Fibroblast of lung (primary cell): ENCODE results near the gene ADAM15. TPM values are rescaled to one million over a fixed set of nuclear protein-coding genes. Genes with fewer than 3 reads are reported as not detected.
A peak's percentile ranks its signal among the peaks of the same experiment; 100 is the strongest.

Experiments
- DNase-seq, 2 donors: peaks; one replicate each; pipeline versions ENCODE4 v3.0.0 to v3.0.0-alpha.2; 2010; ENCODE audit warnings: low read depth in 2 of 2
- H2AFZ ChIP-seq: 2 replicates; pipeline ENCODE4 v1.5.1; 2012; ENCODE audit warnings: low read length, control low read depth, inconsistent platforms
- H3K27ac ChIP-seq: 2 replicates; pipeline ENCODE4 v1.5.1; 2011; ENCODE audit warnings: low read length, control low read depth; ENCODE audit not compliant: insufficient read depth
- H3K27me3 ChIP-seq: 2 replicates; pipeline ENCODE4 v1.5.1; 2011; ENCODE audit warnings: mild to moderate bottlenecking, low read length; ENCODE audit not compliant: control insufficient read depth, insufficient read depth
- H3K36me3 ChIP-seq: 2 replicates; pipeline ENCODE4 v1.5.1; 2011; ENCODE audit warnings: low read length; ENCODE audit not compliant: control insufficient read depth, insufficient read depth
- H3K4me1 ChIP-seq: 2 replicates; pipeline ENCODE4 v1.5.1; 2011; ENCODE audit warnings: low read length; ENCODE audit not compliant: control insufficient read depth, insufficient read depth; ENCODE audit errors: extremely low read depth
- H3K4me2 ChIP-seq: 2 replicates; pipeline ENCODE4 v1.5.1; 2011; ENCODE audit warnings: low read length, control low read depth; ENCODE audit not compliant: insufficient read depth; ENCODE audit errors: extremely low read depth
- H3K4me3 ChIP-seq, 4 experiments: fragments of 200-600 bp in 1 of 4; sonication (generic) in 1 of 4; replicated peaks in 1 of 4; 2 replicates each; pipeline ENCODE4 v1.5.1; 2011 to 2016; ENCODE audit warnings: low read length in 4 of 4, low read depth in 3 of 4, mild to moderate bottlenecking in 3 of 4, control low read depth in 2 of 4, inconsistent platforms in 1 of 4, mixed read lengths in 1 of 4; ENCODE audit not compliant: insufficient read depth in 1 of 4; ENCODE audit errors: control extremely low read depth in 1 of 4
- H3K79me2 ChIP-seq: 2 replicates; pipeline ENCODE4 v1.5.1; 2012; ENCODE audit warnings: mild to moderate bottlenecking, low read length, inconsistent platforms; ENCODE audit not compliant: control insufficient read depth, insufficient read depth
- H3K9ac ChIP-seq: 2 replicates; pipeline ENCODE4 v1.5.1; 2011; ENCODE audit warnings: mild to moderate bottlenecking, low read length, control low read depth; ENCODE audit not compliant: insufficient read depth
- H3K9me3 ChIP-seq: 2 replicates; pipeline ENCODE4 v1.5.1; 2012; ENCODE audit warnings: low read depth, low read length; ENCODE audit not compliant: control insufficient read depth, insufficient read depth
- H4K20me1 ChIP-seq: 2 replicates; pipeline ENCODE4 v1.5.1; 2011; ENCODE audit warnings: low read length; ENCODE audit not compliant: control insufficient read depth, insufficient read depth; ENCODE audit errors: extremely low read depth
- EZH2 ChIP-seq: IDR thresholded peaks from 2 replicates; pipeline ENCODE4 v1.5.1; 2012; ENCODE audit warnings: low read length, control low read depth, mild to moderate bottlenecking; ENCODE audit errors: missing control alignments
- polyA plus RNA-seq, 2 donors: library from polyadenylated mRNA; depleted of rRNA in 1 of 2; stranded (reverse) in 1 of 2; unstranded in 1 of 2; fragments of >200 nt; gene quantifications; 2 replicates each; pipeline ENCODE4 v1.2.1, GENCODE V29; 2011 to 2012; ENCODE audit warnings: missing spikeins in 1 of 2
- total RNA-seq: library from RNA; depleted of rRNA; stranded (reverse); fragments of >200 nt; gene quantifications from 2 replicates; pipeline ENCODE4 v1.2.1, GENCODE V29; 2014
- TF ChIP-seq, protein P1 (sequence below), 2 donors: IDR thresholded peaks in 1 of 2; conservative IDR thresholded peaks in 1 of 2; 1 replicate in 1 of 2; 2 replicates in 1 of 2; pipeline ENCODE4 v1.5.1; 2011 to 2012; ENCODE audit warnings: low read length in 2 of 2, control low read depth in 1 of 2, inconsistent platforms in 1 of 2, low read depth in 1 of 2, mild to moderate bottlenecking in 1 of 2

ADAM15 gene
- total and polyA plus RNA-seq, 2 donors (not counting 1 experiment from before 2014, with no cell fraction given): 19.5 to 58.5 TPM

DNA sequence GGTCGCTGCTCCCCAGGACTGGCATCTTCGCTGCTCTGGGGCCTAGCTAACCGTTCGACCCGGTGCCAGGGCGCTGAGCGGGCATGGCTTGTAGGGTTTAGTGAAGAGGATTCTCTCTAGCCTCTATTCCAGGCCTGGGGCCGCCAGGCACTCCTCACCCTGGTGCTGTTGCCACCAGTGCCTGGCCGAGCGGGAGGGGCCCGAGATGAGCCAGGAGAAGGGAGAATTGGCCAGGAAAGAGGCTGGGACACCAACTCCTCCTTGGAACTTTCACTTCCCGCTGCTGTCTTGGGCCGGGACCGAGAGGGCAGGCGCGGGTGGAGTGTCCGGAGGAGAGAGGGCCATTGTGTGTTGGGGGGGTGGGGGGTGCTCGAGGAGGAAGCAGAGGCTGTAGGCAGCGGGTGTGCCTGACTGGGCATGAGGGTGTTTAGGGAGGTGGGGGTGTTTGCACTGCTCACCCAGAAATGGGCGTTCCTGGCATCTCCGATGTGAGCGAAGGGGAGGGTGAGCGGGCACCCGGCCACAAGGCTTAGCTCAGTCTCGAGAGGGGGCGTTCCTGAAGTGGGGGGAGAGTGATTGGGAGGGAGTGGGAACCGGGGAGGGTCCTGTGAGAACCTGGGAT, 772 bp downstream of the ADAM15 start:
- H3K9ac ChIP-seq: peak overlapping the region; percentile 65

DNA sequence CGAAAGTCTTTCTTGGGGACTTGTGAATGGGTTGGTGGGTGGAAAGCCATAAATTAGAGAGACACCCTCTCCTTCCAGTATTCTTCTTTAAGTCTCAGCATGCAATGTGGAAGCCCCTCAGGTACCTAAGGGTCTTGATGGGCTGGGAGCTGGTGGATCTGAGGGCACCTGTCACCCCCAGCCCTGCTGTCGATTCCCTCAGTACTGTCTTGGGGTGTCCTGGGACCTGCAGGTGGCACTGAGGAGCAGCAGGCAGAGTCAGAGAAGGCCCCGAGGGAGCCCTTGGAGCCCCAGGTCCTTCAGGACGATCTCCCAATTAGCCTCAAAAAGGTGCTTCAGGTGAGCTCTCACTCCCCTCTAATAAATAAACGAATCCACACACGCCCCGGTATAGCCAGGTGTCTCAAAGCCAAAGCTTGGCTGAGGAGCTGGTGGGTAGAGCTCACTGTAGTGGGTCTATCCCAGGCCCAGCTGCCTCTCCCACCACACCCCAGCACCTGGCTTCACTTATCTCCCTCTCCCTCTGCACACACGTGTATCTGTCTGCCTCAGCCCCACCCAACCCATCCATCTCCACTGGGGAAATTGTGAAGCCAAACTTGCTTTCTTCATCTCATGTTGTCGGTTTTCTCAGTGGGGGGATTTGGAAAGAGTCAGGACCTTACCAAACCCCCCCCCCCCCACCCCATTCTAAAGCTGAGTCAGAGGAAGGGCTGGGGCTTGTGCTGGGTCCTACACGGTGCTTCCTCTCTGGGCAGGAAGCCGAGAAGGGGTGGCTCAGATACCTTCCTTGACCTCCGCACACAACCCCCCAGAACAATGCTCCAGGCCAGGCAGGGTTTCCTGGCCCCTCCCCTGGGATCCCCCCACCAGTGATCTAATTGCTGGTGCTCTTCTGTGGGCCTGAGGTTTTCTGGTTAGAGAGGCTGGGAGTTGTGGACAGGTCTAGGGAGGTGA, 1.6 kb downstream of the ADAM15 start:
- Histone ChIP-seq H3K27me3 (no peaks in the 10 kb centered on the region), H3K4me3 (peak overlapping the region in 3 of 4 experiments; percentile 72 to 79 (median 73)), H4K20me1 (no peaks in the 10 kb centered on the region), H3K79me2 (no peaks in the 10 kb centered on the region), H2AFZ (no peak overlapping the region), H3K27ac (no peak overlapping the region), H3K9me3 (no peaks in the 10 kb centered on the region), H3K9ac (no peak overlapping the region), H3K4me1 (peaks cover 7% of the 10 kb centered on the region), H3K36me3 (peaks cover under 1% of the 10 kb centered on the region), H3K4me2 (peak overlapping the region; percentile 92)
- TF ChIP-seq, protein P1, sequence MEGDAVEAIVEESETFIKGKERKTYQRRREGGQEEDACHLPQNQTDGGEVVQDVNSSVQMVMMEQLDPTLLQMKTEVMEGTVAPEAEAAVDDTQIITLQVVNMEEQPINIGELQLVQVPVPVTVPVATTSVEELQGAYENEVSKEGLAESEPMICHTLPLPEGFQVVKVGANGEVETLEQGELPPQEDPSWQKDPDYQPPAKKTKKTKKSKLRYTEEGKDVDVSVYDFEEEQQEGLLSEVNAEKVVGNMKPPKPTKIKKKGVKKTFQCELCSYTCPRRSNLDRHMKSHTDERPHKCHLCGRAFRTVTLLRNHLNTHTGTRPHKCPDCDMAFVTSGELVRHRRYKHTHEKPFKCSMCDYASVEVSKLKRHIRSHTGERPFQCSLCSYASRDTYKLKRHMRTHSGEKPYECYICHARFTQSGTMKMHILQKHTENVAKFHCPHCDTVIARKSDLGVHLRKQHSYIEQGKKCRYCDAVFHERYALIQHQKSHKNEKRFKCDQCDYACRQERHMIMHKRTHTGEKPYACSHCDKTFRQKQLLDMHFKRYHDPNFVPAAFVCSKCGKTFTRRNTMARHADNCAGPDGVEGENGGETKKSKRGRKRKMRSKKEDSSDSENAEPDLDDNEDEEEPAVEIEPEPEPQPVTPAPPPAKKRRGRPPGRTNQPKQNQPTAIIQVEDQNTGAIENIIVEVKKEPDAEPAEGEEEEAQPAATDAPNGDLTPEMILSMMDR (conservative IDR thresholded peaks at IDR 0.05 in 1 of 2, IDR thresholded peaks at IDR 0.05 in 1 of 2; ENCODE audit: low read depth in 1 of 2, low read length in 2 of 2): peak in 1 of 2 donors; percentile 32
- TF ChIP-seq EZH2: no peak
- DNase-seq: no peak

More for the DNA sequence above, 772 bp downstream of the ADAM15 start:
- H3K27ac ChIP-seq: peak overlapping the region; percentile 56
- no peaks in the 10 kb centered on the region for H4K20me1 ChIP-seq
- H2AFZ ChIP-seq: peak overlapping the region; percentile 61
- H3K36me3 ChIP-seq: no peaks in the 10 kb centered on the region
- no peaks in the 10 kb centered on the region for H3K9me3 ChIP-seq
- no peaks in the 10 kb centered on the region for H3K79me2 ChIP-seq
- H3K4me2 ChIP-seq: peak overlapping the region; percentile 92
- no peak for TF ChIP-seq EZH2
- TF ChIP-seq, protein P1 (conservative IDR thresholded peaks at IDR 0.05 in 1 of 2, IDR thresholded peaks at IDR 0.05 in 1 of 2; ENCODE audit: low read depth in 1 of 2, low read length in 2 of 2): no peak
- peak overlapping the region; percentile 72 to 79 (median 76) for H3K4me3 ChIP-seq
- H3K4me1 ChIP-seq: peaks cover 7% of the 10 kb centered on the region
- H3K27me3 ChIP-seq: no peaks in the 10 kb centered on the region
- peak; percentile 8 to 23 for DNase-seq

DNA sequence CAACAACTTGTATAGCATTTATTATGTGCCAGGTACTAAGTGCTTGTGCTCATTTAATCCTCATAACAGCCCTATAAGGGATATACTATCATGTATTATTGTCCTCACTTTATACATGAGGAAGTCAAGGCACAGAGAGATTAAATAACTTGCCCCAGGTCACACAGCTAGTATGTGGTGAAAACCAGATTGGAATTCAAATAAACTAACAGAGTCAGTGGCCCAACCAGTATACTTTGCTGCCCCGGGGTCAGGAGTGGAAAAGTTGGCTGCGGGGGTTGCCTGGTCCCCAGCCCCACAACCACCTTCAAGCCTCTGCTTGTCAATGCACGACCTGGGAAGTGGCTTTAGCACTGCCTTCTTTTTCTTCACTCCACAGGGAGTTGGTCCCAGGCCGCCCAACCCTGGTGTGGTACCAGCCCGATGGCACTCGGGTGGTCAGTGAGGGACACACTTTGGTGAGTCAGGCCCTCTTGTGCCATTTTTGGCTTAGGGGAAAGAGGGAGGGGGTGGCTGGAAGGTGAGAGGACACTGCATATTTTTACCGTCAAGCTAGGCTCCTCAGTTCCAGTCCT, 2.5 kb downstream of the ADAM15 start:
- no peak for DNase-seq
- H3K27me3 ChIP-seq: no peaks in the 10 kb centered on the region
- no peak overlapping the region for H3K9ac ChIP-seq
- no peaks in the 10 kb centered on the region for H3K9me3 ChIP-seq
- H2AFZ ChIP-seq: no peak overlapping the region
- H4K20me1 ChIP-seq: no peaks in the 10 kb centered on the region
- H3K4me2 ChIP-seq: no peak overlapping the region
- H3K36me3 ChIP-seq: peaks cover 5% of the 10 kb centered on the region
- H3K27ac ChIP-seq: no peak overlapping the region
- TF ChIP-seq EZH2: no peak
- TF ChIP-seq, protein P1 (conservative IDR thresholded peaks at IDR 0.05 in 1 of 2, IDR thresholded peaks at IDR 0.05 in 1 of 2; ENCODE audit: low read depth in 1 of 2, low read length in 2 of 2): no peak
- H3K4me1 ChIP-seq: peaks cover 7% of the 10 kb centered on the region
- H3K79me2 ChIP-seq: no peaks in the 10 kb centered on the region
- H3K4me3 ChIP-seq: no peak overlapping the region
